Measurements from ENCODE around the gene POT1.

POT1 gene

GRCh38 chr7:124940306-124940705, 10.7 kb upstream of the POT1 start:
- no peak overlapping the region for H3K27ac ChIP-seq (ENCODE audit: low read depth, low read length)

GRCh38 chr7:124938128-124938527, 8.5 kb upstream of the POT1 start:
- Histone ChIP-seq H3K9me3 (ENCODE audit: control insufficient read depth in 1 of 2, low read length in 2 of 2) (no peaks in the 10 kb centered on the region), H3K36me3 (ENCODE audit: control insufficient read depth in 1 of 2, insufficient read depth in 2 of 2, low read length in 2 of 2) (no peaks in the 10 kb centered on the region), H3K9ac (ENCODE audit: low read depth in 1 of 2, low read length in 2 of 2) (no peak overlapping the region), H3K4me3 (ENCODE audit: low read depth in 1 of 2, low read length in 2 of 2) (no peak overlapping the region), H3K27me3 (ENCODE audit: control insufficient read depth in 1 of 2, insufficient read depth in 2 of 2, low read length in 2 of 2) (no peaks in the 10 kb centered on the region), H3K27ac (ENCODE audit: low read depth, low read length) (no peak overlapping the region), H3K4me1 (ENCODE audit: control insufficient read depth in 1 of 2, insufficient read depth in 2 of 2, low read length in 2 of 2) (no peaks in the 10 kb centered on the region)

More at GRCh38 chr7:124940306-124940705, 10.7 kb upstream of the POT1 start:
- Histone ChIP-seq H3K9ac (ENCODE audit: low read depth in 1 of 2, low read length in 2 of 2) (no peak overlapping the region), H3K9me3 (ENCODE audit: control insufficient read depth in 1 of 2, low read length in 2 of 2) (peaks cover 0 to 1% of the 10 kb centered on the region in 2 donors), H3K4me1 (ENCODE audit: control insufficient read depth in 1 of 2, insufficient read depth in 2 of 2, low read length in 2 of 2) (no peaks in the 10 kb centered on the region), H3K4me3 (ENCODE audit: low read depth in 1 of 2, low read length in 2 of 2) (no peak overlapping the region), H3K36me3 (ENCODE audit: control insufficient read depth in 1 of 2, insufficient read depth in 2 of 2, low read length in 2 of 2) (no peaks in the 10 kb centered on the region), H3K27me3 (ENCODE audit: control insufficient read depth in 1 of 2, insufficient read depth in 2 of 2, low read length in 2 of 2) (no peaks in the 10 kb centered on the region)

- Histone ChIP-seq H3K36me3 (ENCODE audit: control insufficient read depth in 1 of 2, insufficient read depth in 2 of 2, low read length in 2 of 2) (no peaks in the 10 kb centered on the region), H3K27me3 (ENCODE audit: control insufficient read depth in 1 of 2, insufficient read depth in 2 of 2, low read length in 2 of 2) (no peaks in the 10 kb centered on the region), H3K4me3 (ENCODE audit: low read depth in 1 of 2, low read length in 2 of 2) (no peak overlapping the region), H3K9me3 (ENCODE audit: control insufficient read depth in 1 of 2, low read length in 2 of 2) (no peaks in the 10 kb centered on the region), H3K4me1 (ENCODE audit: control insufficient read depth in 1 of 2, insufficient read depth in 2 of 2, low read length in 2 of 2) (no peaks in the 10 kb centered on the region), H3K27ac (ENCODE audit: low read depth, low read length) (no peak overlapping the region), H3K9ac (ENCODE audit: low read depth in 1 of 2, low read length in 2 of 2) (no peak overlapping the region)
These were observed 7.5 kb upstream of the POT1 start for GRCh38 chr7:124937076-124937475.

- Histone ChIP-seq H3K27me3 (ENCODE audit: control insufficient read depth in 1 of 2, insufficient read depth in 2 of 2, low read length in 2 of 2) (no peaks in the 10 kb centered on the region), H3K27ac (ENCODE audit: low read depth, low read length) (no peak overlapping the region), H3K4me1 (ENCODE audit: control insufficient read depth in 1 of 2, insufficient read depth in 2 of 2, low read length in 2 of 2) (no peaks in the 10 kb centered on the region), H3K4me3 (ENCODE audit: low read depth in 1 of 2, low read length in 2 of 2) (no peak overlapping the region), H3K9ac (ENCODE audit: low read depth in 1 of 2, low read length in 2 of 2) (no peak overlapping the region), H3K36me3 (ENCODE audit: control insufficient read depth in 1 of 2, insufficient read depth in 2 of 2, low read length in 2 of 2) (no peaks in the 10 kb centered on the region), H3K9me3 (ENCODE audit: control insufficient read depth in 1 of 2, low read length in 2 of 2) (no peaks in the 10 kb centered on the region)
These were observed 5.2 kb upstream of the POT1 start for GRCh38 chr7:124934841-124935240.

- Histone ChIP-seq H3K4me1 (ENCODE audit: control insufficient read depth in 1 of 2, insufficient read depth in 2 of 2, low read length in 2 of 2) (peaks cover 0 to 7% of the 10 kb centered on the region in 2 donors), H3K27ac (ENCODE audit: low read depth, low read length) (no peak overlapping the region), H3K9ac (ENCODE audit: low read depth in 1 of 2, low read length in 2 of 2) (no peak overlapping the region), H3K27me3 (ENCODE audit: control insufficient read depth in 1 of 2, insufficient read depth in 2 of 2, low read length in 2 of 2) (no peaks in the 10 kb centered on the region), H3K36me3 (ENCODE audit: control insufficient read depth in 1 of 2, insufficient read depth in 2 of 2, low read length in 2 of 2) (no peaks in the 10 kb centered on the region), H3K9me3 (ENCODE audit: control insufficient read depth in 1 of 2, low read length in 2 of 2) (no peaks in the 10 kb centered on the region), H3K4me3 (ENCODE audit: low read depth in 1 of 2, low read length in 2 of 2) (no peak overlapping the region)
These were observed 1.3 kb upstream of the POT1 start for GRCh38 chr7:124930655-124931597.

- Histone ChIP-seq H3K4me3 (ENCODE audit: low read depth in 1 of 2, low read length in 2 of 2) (peak overlapping the region; percentile 82 to 86), H3K4me1 (ENCODE audit: control insufficient read depth in 1 of 2, insufficient read depth in 2 of 2, low read length in 2 of 2) (peaks cover 0 to 7% of the 10 kb centered on the region in 2 donors), H3K9ac (ENCODE audit: low read depth in 1 of 2, low read length in 2 of 2) (no peak overlapping the region), H3K27me3 (ENCODE audit: control insufficient read depth in 1 of 2, insufficient read depth in 2 of 2, low read length in 2 of 2) (no peaks in the 10 kb centered on the region), H3K27ac (ENCODE audit: low read depth, low read length) (no peak overlapping the region), H3K9me3 (ENCODE audit: control insufficient read depth in 1 of 2, low read length in 2 of 2) (no peaks in the 10 kb centered on the region), H3K36me3 (ENCODE audit: control insufficient read depth in 1 of 2, insufficient read depth in 2 of 2, low read length in 2 of 2) (no peaks in the 10 kb centered on the region)
These were observed 573 bp upstream of the POT1 start for GRCh38 chr7:124930173-124930623.

GRCh38 chr7:124924906-124925305, 4.7 kb downstream of the POT1 start:
- no peaks in the 10 kb centered on the region for H3K36me3 ChIP-seq (ENCODE audit: control insufficient read depth in 1 of 2, insufficient read depth in 2 of 2, low read length in 2 of 2)
- H3K9me3 ChIP-seq (ENCODE audit: control insufficient read depth in 1 of 2, low read length in 2 of 2): no peaks in the 10 kb centered on the region
- no peak overlapping the region for H3K9ac ChIP-seq (ENCODE audit: low read depth in 1 of 2, low read length in 2 of 2)
- H3K4me1 ChIP-seq (ENCODE audit: control insufficient read depth in 1 of 2, insufficient read depth in 2 of 2, low read length in 2 of 2): peaks cover 4 to 7% of the 10 kb centered on the region in 2 donors
- no peak overlapping the region for H3K4me3 ChIP-seq (ENCODE audit: low read depth in 1 of 2, low read length in 2 of 2)
- H3K27me3 ChIP-seq (ENCODE audit: control insufficient read depth in 1 of 2, insufficient read depth in 2 of 2, low read length in 2 of 2): no peaks in the 10 kb centered on the region
- H3K27ac ChIP-seq (ENCODE audit: low read depth, low read length): no peak overlapping the region

GRCh38 chr7:124922200-124922599, 7.4 kb downstream of the POT1 start:
- no peak overlapping the region for H3K27ac ChIP-seq (ENCODE audit: low read depth, low read length)
- H3K9ac ChIP-seq (ENCODE audit: low read depth in 1 of 2, low read length in 2 of 2): no peak overlapping the region
- H3K36me3 ChIP-seq (ENCODE audit: control insufficient read depth in 1 of 2, insufficient read depth in 2 of 2, low read length in 2 of 2): no peaks in the 10 kb centered on the region
- H3K4me1 ChIP-seq (ENCODE audit: control insufficient read depth in 1 of 2, insufficient read depth in 2 of 2, low read length in 2 of 2): peaks cover 0 to 8% of the 10 kb centered on the region in 2 donors
- no peaks in the 10 kb centered on the region for H3K9me3 ChIP-seq (ENCODE audit: control insufficient read depth in 1 of 2, low read length in 2 of 2)
- H3K27me3 ChIP-seq (ENCODE audit: control insufficient read depth in 1 of 2, insufficient read depth in 2 of 2, low read length in 2 of 2): no peaks in the 10 kb centered on the region
- H3K4me3 ChIP-seq (ENCODE audit: low read depth in 1 of 2, low read length in 2 of 2): no peak overlapping the region

GRCh38 chr7:124919841-124920240, 9.8 kb downstream of the POT1 start:
- no peaks in the 10 kb centered on the region for H3K27me3 ChIP-seq (ENCODE audit: control insufficient read depth in 1 of 2, insufficient read depth in 2 of 2, low read length in 2 of 2)
- H3K36me3 ChIP-seq (ENCODE audit: control insufficient read depth in 1 of 2, insufficient read depth in 2 of 2, low read length in 2 of 2): no peaks in the 10 kb centered on the region
- no peak overlapping the region for H3K27ac ChIP-seq (ENCODE audit: low read depth, low read length)
- H3K9ac ChIP-seq (ENCODE audit: low read depth in 1 of 2, low read length in 2 of 2): no peak overlapping the region
- peaks cover 0 to 8% of the 10 kb centered on the region in 2 donors for H3K4me1 ChIP-seq (ENCODE audit: control insufficient read depth in 1 of 2, insufficient read depth in 2 of 2, low read length in 2 of 2)
- H3K4me3 ChIP-seq (ENCODE audit: low read depth in 1 of 2, low read length in 2 of 2): no peak overlapping the region
- no peaks in the 10 kb centered on the region for H3K9me3 ChIP-seq (ENCODE audit: control insufficient read depth in 1 of 2, low read length in 2 of 2)

GRCh38 chr7:124918662-124919061, 11.0 kb downstream of the POT1 start:
- no peak overlapping the region for H3K27ac ChIP-seq (ENCODE audit: low read depth, low read length)
- no peak overlapping the region for H3K9ac ChIP-seq (ENCODE audit: low read depth in 1 of 2, low read length in 2 of 2)
- peaks cover 0 to 8% of the 10 kb centered on the region in 2 donors for H3K4me1 ChIP-seq (ENCODE audit: control insufficient read depth in 1 of 2, insufficient read depth in 2 of 2, low read length in 2 of 2)
- H3K27me3 ChIP-seq (ENCODE audit: control insufficient read depth in 1 of 2, insufficient read depth in 2 of 2, low read length in 2 of 2): no peaks in the 10 kb centered on the region
- no peaks in the 10 kb centered on the region for H3K9me3 ChIP-seq (ENCODE audit: control insufficient read depth in 1 of 2, low read length in 2 of 2)
- H3K4me3 ChIP-seq (ENCODE audit: low read depth in 1 of 2, low read length in 2 of 2): no peak overlapping the region
- H3K36me3 ChIP-seq (ENCODE audit: control insufficient read depth in 1 of 2, insufficient read depth in 2 of 2, low read length in 2 of 2): no peaks in the 10 kb centered on the region

All from duodenal mucosa (tissue), 2 donors.